NCI-H345 treated with DMSO at 0.1 percent for 48 hours (cell line): ENCODE results near the gene ATL3.
"Not testable (repeated sequence)": the region's sequence is repeated elsewhere in the genome, so short reads cannot be mapped to it uniquely, and the experiment has no call there.

ENCODE experiments used
- DNase-seq: peaks from one replicate; lab custom pipeline; 2025; ENCODE audit not compliant: unreplicated experiment; lab: John Stamatoyannopoulos, UW

Gene ATL3

GRCh38 chr11:63590024-63590788, 81.0 kb downstream of the ATL3 start:
- no peak for DNase-seq

GRCh38 chr11:63589000-63589399, 82.2 kb downstream of the ATL3 start:
- DNase-seq = no peak

GRCh38 chr11:63586451-63587166, 84.6 kb downstream of the ATL3 start:
- no peak for DNase-seq

- DNase-seq = no peak
Measured at GRCh38 chr11:63583357-63583677, 87.9 kb downstream of the ATL3 start.

GRCh38 chr11:63581224-63581623, 90.0 kb downstream of the ATL3 start:
- not testable (repeated sequence) for DNase-seq

GRCh38 chr11:63578882-63579281, 92.3 kb downstream of the ATL3 start:
- not testable (repeated sequence) for DNase-seq

- DNase-seq = no peak
Measured at GRCh38 chr11:63574856-63575602, 96.1 kb downstream of the ATL3 start.
